H9 (cell line): Measurements from ENCODE around the gene ITPR3. TPM values are rescaled to one million over a fixed set of nuclear protein-coding genes. Genes with fewer than 3 reads are reported as not detected.

Experiments
- DNase-seq: peaks from one replicate; pipeline ENCODE4 v3.0.0-alpha.2; 2017
- H2AFZ ChIP-seq: one replicate; pipeline ENCODE4 v1.6.1; 2013; ENCODE audit warnings: mild to moderate bottlenecking, low read length, control low read depth, moderate library complexity
- H2AK5ac ChIP-seq: 2 replicates; pipeline ENCODE4 v1.6.1; 2013; ENCODE audit warnings: low read length, control low read depth, mixed read lengths; ENCODE audit not compliant: insufficient read length
- H2BK120ac ChIP-seq: one replicate; pipeline ENCODE4 v1.6.1; 2013; ENCODE audit warnings: low read depth, mild to moderate bottlenecking, low read length, control low read depth, inconsistent platforms; ENCODE audit not compliant: poor library complexity, severe bottlenecking
- H2BK12ac ChIP-seq: 2 replicates; pipeline ENCODE4 v1.6.1; 2013; ENCODE audit warnings: low read length, control low read depth, mixed read lengths, low read depth; ENCODE audit not compliant: insufficient read length
- H2BK15ac ChIP-seq: 2 replicates; pipeline ENCODE4 v1.6.1; 2013; ENCODE audit warnings: low read depth, low read length, control low read depth
- H2BK20ac ChIP-seq: one replicate; pipeline ENCODE4 v1.6.1; 2013; ENCODE audit warnings: low read depth, mild to moderate bottlenecking, low read length, control low read depth, inconsistent platforms; ENCODE audit not compliant: poor library complexity, severe bottlenecking
- H2BK5ac ChIP-seq: 2 replicates; pipeline ENCODE4 v1.6.1; 2013; ENCODE audit warnings: low read length, control low read depth, mixed read lengths; ENCODE audit not compliant: insufficient read length
- H3K14ac ChIP-seq: 2 replicates; pipeline ENCODE4 v1.6.1; 2013; ENCODE audit warnings: low read length, control low read depth; ENCODE audit not compliant: insufficient read depth
- H3K18ac ChIP-seq: 2 replicates; pipeline ENCODE4 v1.6.1; 2013; ENCODE audit warnings: low read depth, mild to moderate bottlenecking, mixed read lengths, low read length, control low read depth; ENCODE audit not compliant: insufficient read length
- H3K23ac ChIP-seq: 2 replicates; pipeline ENCODE4 v1.6.1; 2013; ENCODE audit warnings: low read length, control low read depth, mixed read lengths, low read depth; ENCODE audit not compliant: insufficient read length
- H3K23me2 ChIP-seq: 2 replicates; pipeline ENCODE4 v1.6.1; 2013; ENCODE audit warnings: low read depth, mild to moderate bottlenecking, mixed read lengths, low read length, control low read depth; ENCODE audit not compliant: insufficient read length, poor library complexity, severe bottlenecking
- H3K27ac ChIP-seq: 2 replicates; pipeline ENCODE4 v1.5.1; 2013; ENCODE audit warnings: low read length, control low read depth, mixed read lengths, low read depth; ENCODE audit not compliant: insufficient read length
- H3K27me3 ChIP-seq: 2 replicates; pipeline ENCODE4 v1.6.1; 2013; ENCODE audit warnings: low read length, control low read depth, inconsistent platforms; ENCODE audit not compliant: insufficient read depth
- H3K4ac ChIP-seq: 2 replicates; pipeline ENCODE4 v1.6.1; 2013; ENCODE audit warnings: low read depth, mild to moderate bottlenecking, control low read depth, inconsistent platforms, low read length, moderate library complexity
- H3K4me1 ChIP-seq: 2 replicates; pipeline ENCODE4 v1.6.1; 2013; ENCODE audit warnings: low read length, control low read depth, inconsistent platforms; ENCODE audit not compliant: insufficient read depth
- H3K4me2 ChIP-seq: 2 replicates; pipeline ENCODE4 v1.6.1; 2013; ENCODE audit warnings: low read length, control low read depth, mixed read lengths; ENCODE audit not compliant: insufficient read length, insufficient read depth
- H3K56ac ChIP-seq: 2 replicates; pipeline ENCODE4 v1.6.1; 2013; ENCODE audit warnings: low read depth, mild to moderate bottlenecking, mixed read lengths, low read length, control low read depth; ENCODE audit not compliant: insufficient read length
- H3K79me1 ChIP-seq: 2 replicates; pipeline ENCODE4 v1.6.1; 2013; ENCODE audit warnings: low read depth, mild to moderate bottlenecking, moderate library complexity, low read length, control low read depth, inconsistent platforms; ENCODE audit not compliant: insufficient read depth, poor library complexity, severe bottlenecking
- H3K79me2 ChIP-seq: 2 replicates; pipeline ENCODE4 v1.6.1; 2013; ENCODE audit warnings: low read length, control low read depth, inconsistent platforms; ENCODE audit not compliant: insufficient read depth
- H3K9ac ChIP-seq: 2 replicates; pipeline ENCODE4 v1.6.1; 2013; ENCODE audit warnings: low read length, control low read depth, mixed read lengths; ENCODE audit not compliant: insufficient read length; ENCODE audit errors: extremely low read depth
- H3K9me3 ChIP-seq: one replicate; pipeline ENCODE4 v1.6.1; 2013; ENCODE audit warnings: low read depth, low read length, inconsistent platforms; ENCODE audit not compliant: control insufficient read depth
- H3T11ph ChIP-seq: one replicate; pipeline ENCODE4 v1.6.1; 2013; ENCODE audit warnings: mild to moderate bottlenecking, low read length, control low read depth, inconsistent platforms
- H4K20me1 ChIP-seq: one replicate; pipeline ENCODE4 v1.6.1; 2013; ENCODE audit not compliant: control insufficient read depth, insufficient read length, insufficient read depth
- H4K5ac ChIP-seq: 2 replicates; pipeline ENCODE4 v1.6.1; 2013; ENCODE audit warnings: low read depth, mild to moderate bottlenecking, mixed read lengths, low read length, control low read depth; ENCODE audit not compliant: insufficient read length
- H4K8ac ChIP-seq: replicated peaks from 2 replicates; pipeline ENCODE4 v1.6.1; 2013; ENCODE audit warnings: low read length, control low read depth, mixed read lengths, low read depth; ENCODE audit not compliant: insufficient read length
- H4K91ac ChIP-seq: 2 replicates; pipeline ENCODE4 v1.6.1; 2013; ENCODE audit warnings: low read depth, mild to moderate bottlenecking, moderate library complexity, mixed read lengths, low read length, control low read depth; ENCODE audit not compliant: insufficient read length
- H3K27ac Mint-ChIP-seq, 3 experiments: 2 replicates in 2 of 3; 3 replicates in 1 of 3; pipeline ENCODE4 v1.8.0; 2020 to 2021; ENCODE audit warnings: mixed read lengths in 3 of 3, mild to moderate bottlenecking in 1 of 3, moderate library complexity in 1 of 3
- H3K27me3 Mint-ChIP-seq: 2 replicates; pipeline ENCODE4 v1.8.0; 2021; ENCODE audit warnings: low read depth, mild to moderate bottlenecking, moderate library complexity, mixed read lengths
- H3K36me3 Mint-ChIP-seq, 3 experiments: 2 replicates in 2 of 3; 3 replicates in 1 of 3; pipeline ENCODE4 v1.8.0; 2020 to 2021; ENCODE audit warnings: low read depth in 3 of 3, mixed read lengths in 3 of 3; ENCODE audit not compliant: insufficient read depth in 1 of 3
- H3K4me1 Mint-ChIP-seq, 2 experiments: 2 replicates each; pipeline ENCODE4 v1.8.0; 2020; ENCODE audit warnings: mixed read lengths in 2 of 2
- H3K4me3 Mint-ChIP-seq, 2 experiments: 2 replicates in 1 of 2; 3 replicates in 1 of 2; pipeline ENCODE4 v1.8.0; 2020 to 2021; ENCODE audit warnings: mild to moderate bottlenecking in 2 of 2, mixed read lengths in 2 of 2, moderate library complexity in 1 of 2
- H3K9me3 Mint-ChIP-seq, 2 experiments: 2 replicates in 1 of 2; 3 replicates in 1 of 2; pipeline ENCODE4 v1.8.0; 2020; ENCODE audit warnings: mild to moderate bottlenecking in 2 of 2, mixed read lengths in 2 of 2, moderate library complexity in 1 of 2
- CTCF ChIP-seq: fragments of 200-600 bp; sonication (generic); conservative IDR thresholded peaks from 3 replicates; pipeline ENCODE4 v1.8.0; 2021; ENCODE audit warnings: antibody characterized with exemption, mild to moderate bottlenecking
- WGBS: extraction: QIAGEN DNeasy Blood & Tissue Kit; methylation state at CpG from one replicate; pipeline ENCODE4 v1.1.7; 2013; ENCODE audit warnings: missing lambda C conversion rate, low lambda C conversion rate, mixed read lengths; ENCODE audit not compliant: insufficient read length; ENCODE audit errors: extremely low coverage; 5-methylcytosine and 5-hydroxymethylcytosine counted together
- total RNA-seq: library from RNA; stranded (reverse); gene quantifications from 2 replicates; pipeline ENCODE4 v1.2.1, GENCODE V29; 2021

ITPR3 gene
- total RNA-seq, 1 experiment from 2014 or later, result 40.3 TPM

- Mint-ChIP-seq H3K4me1 (peaks cover 34 to 45% of the 10 kb centered on the region in 2 experiments), H3K27me3 (peaks cover 13% of the 10 kb centered on the region), H3K9me3 (peaks cover 0 to 6% of the 10 kb centered on the region in 2 experiments; a peak in 2 of 5 replicates), H3K4me3 (peak overlapping the region in 1 of 2 experiments; percentile 60; a peak in 2 of 5 replicates), H3K27ac (0 out of 7 replicates have a peak overlapping the region, but pooled peaks of 2 of the 3 experiments have one; percentile 21 to 73), H3K36me3 (no peaks in the 10 kb centered on the region; a peak in 1 of 7 replicates)
- Histone ChIP-seq H4K20me1 (no peaks in the 10 kb centered on the region), H3K79me2 (no peaks in the 10 kb centered on the region), H3K9ac (no peak overlapping the region), H2BK5ac (no peak overlapping the region), H3K18ac (no peak overlapping the region), H2AK5ac (no peak overlapping the region), H3K27ac (no peak overlapping the region), H3T11ph (no peak overlapping the region), H3K23me2 (peaks cover 7% of the 10 kb centered on the region), H2BK15ac (no peak overlapping the region), H3K56ac (no peak overlapping the region), H2BK20ac (no peak overlapping the region), H4K91ac (no peak overlapping the region), H2BK12ac (no peak overlapping the region), H4K8ac (no peak overlapping the region), H3K9me3 (no peaks in the 10 kb centered on the region), H2BK120ac (no peak overlapping the region), H2AFZ (no peak overlapping the region), H3K4me1 (no peaks in the 10 kb centered on the region), H3K27me3 (no peaks in the 10 kb centered on the region), H3K14ac (no peak overlapping the region), H4K5ac (no peak overlapping the region), H3K23ac (no peak overlapping the region), H3K4me2 (no peak overlapping the region), H3K79me1 (no peaks in the 10 kb centered on the region), H3K4ac (no peak overlapping the region)
- TF ChIP-seq CTCF, result no peak
- no CpG with 5 or more reads among the region's 7 CpGs for WGBS
- no peak for DNase-seq
Observed at GRCh38 chr6:33592280-33592594, 28.9 kb upstream of the ITPR3 start.
